ENCODE data around the gene TARDBP.
A peak's percentile ranks its signal among the peaks of the same experiment; 100 is the strongest.
"Not testable (repeated sequence)": the region's sequence is repeated elsewhere in the genome, so short reads cannot be mapped to it uniquely, and the experiment has no call there.

The TARDBP gene

GRCh38 chr1:11059968-11060830 lies 47.7 kb downstream of the TARDBP start, which contains the start of gene SRM:
Gene SRM, minus strand, starts transcription at chr1:11060018. Its CDS starts 75 bp downstream, at chr1:11059943.
- TF ChIP-seq, protein P1, sequence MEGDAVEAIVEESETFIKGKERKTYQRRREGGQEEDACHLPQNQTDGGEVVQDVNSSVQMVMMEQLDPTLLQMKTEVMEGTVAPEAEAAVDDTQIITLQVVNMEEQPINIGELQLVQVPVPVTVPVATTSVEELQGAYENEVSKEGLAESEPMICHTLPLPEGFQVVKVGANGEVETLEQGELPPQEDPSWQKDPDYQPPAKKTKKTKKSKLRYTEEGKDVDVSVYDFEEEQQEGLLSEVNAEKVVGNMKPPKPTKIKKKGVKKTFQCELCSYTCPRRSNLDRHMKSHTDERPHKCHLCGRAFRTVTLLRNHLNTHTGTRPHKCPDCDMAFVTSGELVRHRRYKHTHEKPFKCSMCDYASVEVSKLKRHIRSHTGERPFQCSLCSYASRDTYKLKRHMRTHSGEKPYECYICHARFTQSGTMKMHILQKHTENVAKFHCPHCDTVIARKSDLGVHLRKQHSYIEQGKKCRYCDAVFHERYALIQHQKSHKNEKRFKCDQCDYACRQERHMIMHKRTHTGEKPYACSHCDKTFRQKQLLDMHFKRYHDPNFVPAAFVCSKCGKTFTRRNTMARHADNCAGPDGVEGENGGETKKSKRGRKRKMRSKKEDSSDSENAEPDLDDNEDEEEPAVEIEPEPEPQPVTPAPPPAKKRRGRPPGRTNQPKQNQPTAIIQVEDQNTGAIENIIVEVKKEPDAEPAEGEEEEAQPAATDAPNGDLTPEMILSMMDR (IDR thresholded peaks at IDR 0.05; ENCODE audit: control insufficient read depth, extremely low read depth, insufficient read depth) = no peak
- peak within 1 kb of the TSS; percentile 92 for H3K4me3 ChIP-seq (ENCODE audit: low read depth, low read length)
- peak; percentile 67 for DNase-seq (ENCODE audit: low read depth)

GRCh38 chr1:11061652-11062365 lies 49.4 kb downstream of the TARDBP start:
- DNase-seq (ENCODE audit: low read depth) = no peak
- TF ChIP-seq, protein P1 (IDR thresholded peaks at IDR 0.05; ENCODE audit: control insufficient read depth, extremely low read depth, insufficient read depth) = no peak
- H3K4me3 ChIP-seq (ENCODE audit: low read depth, low read length) = no peak overlapping the region

GRCh38 chr1:11062965-11063401 lies 50.5 kb downstream of the TARDBP start:
- no peak overlapping the region for H3K4me3 ChIP-seq (ENCODE audit: low read depth, low read length)
- TF ChIP-seq, protein P1 (IDR thresholded peaks at IDR 0.05; ENCODE audit: control insufficient read depth, extremely low read depth, insufficient read depth) = no peak
- DNase-seq (ENCODE audit: low read depth) = no peak

DNA sequence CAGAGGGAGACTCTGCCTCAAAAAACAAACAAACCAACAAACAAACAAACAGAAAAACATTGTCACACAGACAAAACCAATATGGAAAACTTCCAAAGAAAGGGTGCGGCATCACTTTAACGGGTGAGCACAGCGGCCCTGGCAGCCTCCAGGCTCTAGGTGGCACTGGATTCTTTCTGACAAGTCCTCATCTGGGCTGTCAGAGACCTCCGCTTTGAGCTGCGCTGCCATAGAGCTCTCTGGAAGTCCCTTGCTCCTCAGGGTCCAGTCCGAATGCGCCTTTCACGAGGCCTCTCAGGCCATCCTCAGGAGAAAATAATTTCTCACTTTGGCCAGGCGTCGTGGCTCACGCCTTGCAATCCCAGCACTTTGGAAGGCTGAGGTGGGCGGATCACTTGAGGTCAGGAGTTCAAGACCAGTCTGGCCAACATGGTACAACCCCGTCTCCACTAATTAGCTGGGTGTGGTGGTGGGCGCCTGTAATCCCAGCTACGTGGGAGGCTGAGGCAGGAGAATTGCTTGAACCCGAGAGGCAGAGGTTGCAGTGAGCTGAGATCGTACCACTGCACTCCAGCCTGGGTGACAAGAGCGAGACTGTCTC lies 51.6 kb downstream of the TARDBP start:
- not testable (repeated sequence) for DNase-seq (ENCODE audit: low read depth); H3K4me3 ChIP-seq (ENCODE audit: low read depth, low read length)

DNA sequence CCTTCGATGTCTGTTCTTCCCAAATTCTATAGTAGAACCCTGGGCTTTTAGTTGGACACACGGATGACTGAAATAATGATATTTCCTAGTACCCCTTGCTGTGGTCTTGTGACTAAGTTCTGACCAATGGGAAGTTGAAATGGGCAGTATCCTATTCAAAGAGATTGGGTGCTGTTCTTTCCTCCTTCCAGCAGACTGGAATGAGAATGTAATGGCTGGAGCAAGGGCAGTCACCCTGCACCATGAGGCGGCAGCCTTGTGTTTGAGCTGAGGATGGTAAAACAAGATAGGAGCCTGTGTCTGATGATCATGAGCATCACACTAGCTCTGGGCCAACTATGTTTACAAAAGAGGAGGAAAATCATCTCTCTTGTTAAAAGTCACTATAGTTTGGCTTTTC lies 52.5 kb downstream of the TARDBP start:
- TF ChIP-seq, protein P1 (IDR thresholded peaks at IDR 0.05; ENCODE audit: control insufficient read depth, extremely low read depth, insufficient read depth) = no peak

DNA sequence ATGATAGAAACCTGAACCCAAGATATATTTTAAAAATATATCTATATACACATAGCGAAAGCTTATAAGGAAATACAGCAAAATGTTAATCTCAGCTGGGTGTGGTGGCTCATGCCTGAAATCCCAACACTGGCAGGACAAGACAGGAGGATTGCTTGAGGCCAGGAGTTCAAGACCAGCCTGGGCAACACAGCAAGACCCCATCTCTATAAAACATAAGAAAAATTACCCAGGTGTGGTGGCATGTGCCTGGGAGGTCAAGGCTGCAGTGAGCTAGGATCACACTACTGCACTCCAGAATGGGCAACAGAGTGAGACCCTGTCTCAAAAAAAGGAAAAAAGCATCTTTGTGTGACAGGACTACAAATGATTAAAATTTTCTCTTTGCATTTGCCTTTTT lies 53.3 kb downstream of the TARDBP start:
- TF ChIP-seq, protein P1 (IDR thresholded peaks at IDR 0.05; ENCODE audit: control insufficient read depth, extremely low read depth, insufficient read depth) = no peak

More for the DNA sequence above, 52.5 kb downstream of the TARDBP start:
- no peak for DNase-seq (ENCODE audit: low read depth)
- no peak overlapping the region for H3K4me3 ChIP-seq (ENCODE audit: low read depth, low read length)

More for the DNA sequence above, 53.3 kb downstream of the TARDBP start:
- no peak overlapping the region for H3K4me3 ChIP-seq (ENCODE audit: low read depth, low read length)
- no peak for DNase-seq (ENCODE audit: low read depth)

Data from LNCaP clone FGC (cell line).